CD4-positive, alpha-beta memory T cell (primary cell): ENCODE results near the gene VTA1. TPM values are rescaled to one million over a fixed set of nuclear protein-coding genes. Genes with fewer than 3 reads are reported as not detected.

Experiments
- CTCF ChIA-PET: fragments of 350-600 bp; sonication (Branson Sonifier 250); formaldehyde crosslinking; loops from one replicate; lab custom pipeline; 2021; ENCODE audit warnings: inconsistent platforms; ENCODE audit not compliant: partially characterized antibody; lab: Charles Lee
- POLR2A ChIA-PET: fragments of 350-600 bp; sonication (Branson Sonifier 250); formaldehyde crosslinking; loops from one replicate; lab custom pipeline; 2021; ENCODE audit not compliant: partially characterized antibody; lab: Charles Lee
- DNase-seq, 5 donors: peaks; one replicate each; pipeline versions ENCODE4 v3.0.0 to v3.0.0-alpha.2; 2020 to 2022; ENCODE audit warnings: mixed read lengths in 1 of 5
- H3K27ac ChIP-seq: one replicate; pipeline ENCODE4 v1.7.0; 2013; ENCODE audit warnings: low read depth, low read length
- H3K27me3 ChIP-seq: 2 replicates; pipeline ENCODE4 v1.7.0; 2013; ENCODE audit warnings: mild to moderate bottlenecking, low read length, moderate library complexity; ENCODE audit not compliant: insufficient read depth
- H3K36me3 ChIP-seq: 2 replicates; pipeline ENCODE4 v1.7.0; 2013; ENCODE audit warnings: mild to moderate bottlenecking, low read length, moderate library complexity; ENCODE audit not compliant: insufficient read depth
- H3K4me1 ChIP-seq: 2 replicates; pipeline ENCODE4 v1.7.0; 2013; ENCODE audit warnings: mild to moderate bottlenecking, low read length, moderate library complexity; ENCODE audit not compliant: insufficient read depth
- H3K4me3 ChIP-seq, 2 donors: one replicate each; pipeline ENCODE4 v1.7.0; 2013; ENCODE audit warnings: low read length in 2 of 2, mild to moderate bottlenecking in 1 of 2
- H3K9me3 ChIP-seq, 2 donors: one replicate each; pipeline ENCODE4 v1.7.0; 2013; ENCODE audit warnings: low read length in 2 of 2, control low read depth in 1 of 2; ENCODE audit not compliant: control insufficient read depth in 1 of 2
- H3K27ac Mint-ChIP-seq, 7 donors: one replicate each; pipeline ENCODE4 v1.8.0; 2020 to 2021; ENCODE audit warnings: mixed read lengths in 7 of 7, mild to moderate bottlenecking in 6 of 7, inconsistent platforms in 3 of 7, moderate library complexity in 3 of 7
- H3K27me3 Mint-ChIP-seq, 2 donors: one replicate each; pipeline ENCODE4 v1.8.0; 2020 to 2021; ENCODE audit warnings: mixed read lengths in 2 of 2
- H3K36me3 Mint-ChIP-seq, 2 donors: one replicate each; pipeline ENCODE4 v1.8.0; 2020 to 2021; ENCODE audit warnings: mixed read lengths in 2 of 2, inconsistent platforms in 1 of 2, mild to moderate bottlenecking in 1 of 2
- H3K4me1 Mint-ChIP-seq, 4 donors: one replicate each; pipeline ENCODE4 v1.8.0; 2020 to 2021; ENCODE audit warnings: mixed read lengths in 4 of 4, mild to moderate bottlenecking in 1 of 4
- H3K4me3 Mint-ChIP-seq, 8 donors: one replicate each; pipeline ENCODE4 v1.8.0; 2020 to 2021; ENCODE audit warnings: mixed read lengths in 8 of 8, mild to moderate bottlenecking in 7 of 8, moderate library complexity in 6 of 8, inconsistent platforms in 3 of 8
- H3K9me3 Mint-ChIP-seq, 8 donors: one replicate each; pipeline ENCODE4 v1.8.0; 2020 to 2021; ENCODE audit warnings: mixed read lengths in 8 of 8, mild to moderate bottlenecking in 5 of 8, inconsistent platforms in 3 of 8, moderate library complexity in 1 of 8
- intact Hi-C: fragments of 100-400 bp; cut with micrococcal nuclease; formaldehyde crosslinking; loops from one replicate; pipeline ENCODE4 v1.15.1; 2023
- polyA plus RNA-seq, 2 donors: library from polyadenylated mRNA; unstranded; fragments of 300-500 nt; fragmentation: Illumina TruSeq; gene quantifications; one replicate each; pipeline ENCODE4 v1.2.3, GENCODE V29; 2021
- total RNA-seq, 2 experiments: library from RNA; stranded (reverse); gene quantifications; one replicate each; pipeline ENCODE4 v1.2.3, GENCODE V29; 2021

The VTA1 gene
- total and polyA plus RNA-seq, 4 experiments from 2014 or later: 31.2 to 79.7 (median 42.8) TPM

DNA sequence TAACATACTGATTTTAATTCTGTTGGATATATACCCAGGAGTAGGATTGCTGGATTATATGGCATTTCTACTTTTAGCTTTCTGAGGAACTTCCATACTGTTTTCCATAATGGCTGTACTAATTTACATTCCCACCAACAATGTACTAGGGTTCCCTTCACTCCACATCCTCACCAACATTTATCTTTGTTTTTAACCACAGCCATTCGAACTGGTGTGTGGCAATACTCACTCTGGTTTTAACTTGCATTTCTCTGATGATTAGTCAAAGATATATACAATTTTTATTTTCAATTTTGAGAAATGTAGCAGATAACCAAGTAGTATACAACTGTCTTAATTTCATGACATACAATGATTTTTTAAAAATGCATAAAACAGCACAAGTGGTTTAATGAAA, 124.4 kb downstream of the VTA1 start:
- peaks cover 5 to 10% of the 10 kb centered on the region in 2 donors for H3K27me3 Mint-ChIP-seq
- Histone ChIP-seq H3K9me3 (no peaks in the 10 kb centered on the region), H3K4me1 (no peaks in the 10 kb centered on the region), H3K27me3 (no peaks in the 10 kb centered on the region), H3K4me3 (no peak overlapping the region), H3K27ac (no peak overlapping the region), H3K36me3 (no peaks in the 10 kb centered on the region)
- ChIA-PET CTCF (no interaction called here), POLR2A (no interaction called here)
- intact Hi-C loops: no loop called here
- no peaks in the 10 kb centered on the region for H3K4me1 Mint-ChIP-seq
- peaks cover 0 to 1% (median 0%) of the 10 kb centered on the region in 8 donors for H3K9me3 Mint-ChIP-seq
- no peaks in the 10 kb centered on the region for H3K36me3 Mint-ChIP-seq
- DNase-seq: no peak
- H3K27ac Mint-ChIP-seq: no peak overlapping the region
- no peak overlapping the region for H3K4me3 Mint-ChIP-seq

Other genes with a start within 250 kb of the VTA1 start
- not detected for gene GJE1, start 14.3 kb upstream of the VTA1 start, total RNA-seq
- gene GJE1, start 14.3 kb upstream of the VTA1 start, polyA plus RNA-seq: not detected
- not detected for gene NMBR, start 141 bp upstream of the VTA1 start, total RNA-seq
- not detected for gene NMBR, start 141 bp upstream of the VTA1 start, polyA plus RNA-seq
- under 1 TPM; 0.22 to 0.47 TPM for gene ADGRG6, start 154.7 kb downstream of the VTA1 start, total RNA-seq
- gene ADGRG6, start 154.7 kb downstream of the VTA1 start, polyA plus RNA-seq: not detected